Measurements from ENCODE around the gene STAM. TPM values are rescaled to one million over a fixed set of nuclear protein-coding genes. Genes with fewer than 3 reads are reported as not detected.
A peak's percentile ranks its signal among the peaks of the same experiment; 100 is the strongest.

Gene STAM
- total RNA-seq, 4 donors from 2014 or later: 15.6 to 18.8 (median 17.4) TPM

GRCh38 chr10:17749890-17750289 is 105.9 kb downstream of the STAM start:
- no peaks in the 10 kb centered on the region for H3K36me3 ChIP-seq
- intact Hi-C loops (cut with DNase I): loop anchor here (10.0 kb wide), 1 partner anchor 485 kb away; no protein-coding TSS in a partner anchor
- no peaks in the 10 kb centered on the region for H3K27me3 ChIP-seq
- TF ChIP-seq CTCF (IDR thresholded peaks at IDR 0.05) (no peak), EP300 (IDR thresholded peaks at IDR 0.05) (no peak), POLR2A (IDR thresholded peaks at IDR 0.05; ENCODE audit: low read depth) (no peak), POLR2AphosphoS5 (IDR thresholded peaks at IDR 0.05) (no peak)
- H3K4me3 ChIP-seq: no peak overlapping the region
- peaks cover 0 to 2% (median 0%) of the 10 kb centered on the region in 4 donors for H3K4me1 ChIP-seq
- no peak overlapping the region for H3K27ac ChIP-seq (replicated peaks in 1 of 4)
- no peak for DNase-seq (ENCODE audit: extremely low spot score)
- 96% methylated on average over 8 of the region's 8 CpGs for WGBS
- no peaks in the 10 kb centered on the region for H3K9me3 ChIP-seq

DNA sequence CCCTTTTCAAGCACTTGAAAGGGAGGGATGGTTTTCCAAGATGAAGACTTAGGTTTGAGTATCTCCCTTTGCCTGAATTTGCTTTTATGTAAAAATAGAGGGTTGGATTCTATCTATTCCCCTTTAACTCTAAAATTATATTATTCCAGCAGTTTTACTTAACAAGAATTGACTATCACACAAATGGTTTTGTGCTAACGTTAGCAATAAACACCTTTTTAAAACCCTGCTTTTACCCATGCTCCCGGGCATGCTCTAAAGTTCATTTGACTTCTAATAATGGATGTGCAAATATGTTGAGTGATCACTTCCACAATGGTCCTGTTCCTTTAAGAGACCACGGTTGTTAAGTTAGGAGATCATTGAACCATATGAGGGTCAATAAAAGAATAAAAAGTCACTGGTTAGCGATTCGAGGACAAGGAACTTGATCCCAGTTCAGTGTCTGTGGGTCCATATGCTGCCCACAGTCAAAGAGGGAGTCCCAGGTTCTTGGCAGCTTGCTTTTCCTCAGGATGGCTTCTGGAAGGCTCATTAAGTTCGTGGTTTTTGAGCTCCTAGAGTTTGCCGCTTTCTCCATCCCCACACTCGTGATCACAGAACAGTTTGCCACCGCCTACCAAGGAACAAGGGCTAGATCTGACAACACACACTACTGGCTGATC is 108.0 kb downstream of the STAM start, which contains the start of gene TMEM236:
TMEM236 (plus strand) TSS at position 421 of the 665 bp plus-strand sequence; CDS start at position 516, 95 bp downstream.
- 87% methylated on average over 9 of the region's 9 CpGs for WGBS
- Histone ChIP-seq H3K27me3 (no peaks in the 10 kb centered on the region), H3K4me3 (no peak within 1 kb of the TSS), H3K9me3 (no peaks in the 10 kb centered on the region), H3K4me1 (no peaks in the 10 kb centered on the region), H3K27ac (replicated peaks in 1 of 4) (no peak within 1 kb of the TSS), H3K36me3 (no peaks in the 10 kb centered on the region)
- intact Hi-C loops (cut with DNase I): no loop called here
- DNase-seq (ENCODE audit: extremely low spot score): peak; percentile 37
- no peak for TF ChIP-seq POLR2A (IDR thresholded peaks at IDR 0.05; ENCODE audit: low read depth)
- TF ChIP-seq EP300 (IDR thresholded peaks at IDR 0.05): no peak
- no peak for TF ChIP-seq POLR2AphosphoS5 (IDR thresholded peaks at IDR 0.05)
- no peak for TF ChIP-seq CTCF (IDR thresholded peaks at IDR 0.05)

- 65% methylated on average over 7 of the region's 7 CpGs for WGBS
- Histone ChIP-seq H3K4me1 (peaks cover 0 to 5% (median 0%) of the 10 kb centered on the region in 4 donors), H3K27me3 (no peaks in the 10 kb centered on the region), H3K36me3 (no peaks in the 10 kb centered on the region), H3K9me3 (no peaks in the 10 kb centered on the region), H3K27ac (replicated peaks in 1 of 4) (no peak overlapping the region), H3K4me3 (peak overlapping the region in 1 of 4 donors; percentile 11)
- no peak for DNase-seq (ENCODE audit: extremely low spot score)
- intact Hi-C loops (cut with DNase I): no loop called here
- TF ChIP-seq CTCF (IDR thresholded peaks at IDR 0.05): no peak
- TF ChIP-seq POLR2AphosphoS5 (IDR thresholded peaks at IDR 0.05): no peak
- TF ChIP-seq EP300 (IDR thresholded peaks at IDR 0.05): no peak
- no peak for TF ChIP-seq POLR2A (IDR thresholded peaks at IDR 0.05; ENCODE audit: low read depth)
These were observed 112.7 kb downstream of the STAM start for GRCh38 chr10:17756557-17757217.

GRCh38 chr10:17758200-17758599 is 114.2 kb downstream of the STAM start:
- no peaks in the 10 kb centered on the region for H3K36me3 ChIP-seq
- peaks cover 0 to 5% (median 0%) of the 10 kb centered on the region in 4 donors for H3K4me1 ChIP-seq
- TF ChIP-seq POLR2A (IDR thresholded peaks at IDR 0.05; ENCODE audit: low read depth) (no peak), POLR2AphosphoS5 (IDR thresholded peaks at IDR 0.05) (no peak), CTCF (IDR thresholded peaks at IDR 0.05) (no peak), EP300 (IDR thresholded peaks at IDR 0.05) (no peak)
- no peak for DNase-seq (ENCODE audit: extremely low spot score)
- intact Hi-C loops (cut with DNase I): no loop called here
- H3K9me3 ChIP-seq: no peaks in the 10 kb centered on the region
- H3K27ac ChIP-seq (replicated peaks in 1 of 4): no peak overlapping the region
- H3K4me3 ChIP-seq: no peak overlapping the region
- H3K27me3 ChIP-seq: no peaks in the 10 kb centered on the region
- 90% methylated on average over 2 of the region's 2 CpGs for WGBS

Data from esophagus muscularis mucosa (tissue), 4 donors.